Prostate gland (tissue), 2 donors: ENCODE measurements around the gene GADL1. TPM values are rescaled to one million over a fixed set of nuclear protein-coding genes. Genes with fewer than 3 reads are reported as not detected.

Source experiments
- DNase-seq: peaks from one replicate; pipeline ENCODE4 v3.0.0-alpha.2; 2019; ENCODE audit warnings: low spot score
- H3K27ac ChIP-seq, 2 donors: fragments of 200-600 bp; sonication (generic); 2 replicates each; pipeline ENCODE4 v1.5.1; 2017 to 2019
- H3K27me3 ChIP-seq: fragments of 200-600 bp; sonication (generic); replicated peaks from 2 replicates; pipeline ENCODE4 v1.5.1; 2019; ENCODE audit not compliant: insufficient read depth
- H3K36me3 ChIP-seq, 2 donors: fragments of 200-600 bp; sonication (generic); 1 replicate in 1 of 2; 2 replicates in 1 of 2; pipeline versions ENCODE4 v1.5.1 to v1.8.1; 2017 to 2019
- H3K4me1 ChIP-seq: fragments of 200-600 bp; sonication (generic); replicated peaks from 2 replicates; pipeline ENCODE4 v1.5.1; 2019
- H3K4me3 ChIP-seq, 2 donors: fragments of 200-600 bp; sonication (generic); 2 replicates each; pipeline ENCODE4 v1.5.1; 2017 to 2019
- H3K9me3 ChIP-seq: fragments of 200-600 bp; sonication (generic); 2 replicates; pipeline ENCODE4 v1.5.1; 2017
- POLR2A ChIP-seq: fragments of 450-650 bp; IDR thresholded peaks from one replicate; pipeline ENCODE4 v1.6.1; 2016; ENCODE audit warnings: antibody characterized with exemption, mild to moderate bottlenecking
- POLR2AphosphoS5 ChIP-seq: sonication (generic); formaldehyde crosslinking; IDR thresholded peaks from one replicate; pipeline ENCODE4 v1.6.1; 2017; ENCODE audit warnings: antibody characterized with exemption
- WGBS: methylation state at CpG from one replicate; pipeline ENCODE4 v1.1.5; 2018; 5-methylcytosine and 5-hydroxymethylcytosine counted together
- intact Hi-C: fragments of 100-400 bp; cut with DNase I; formaldehyde crosslinking; loops from one replicate; pipeline ENCODE4 v1.14.2; 2022
- total RNA-seq, 2 donors: library from RNA; depleted of rRNA; stranded (reverse); fragments of >200 nt; gene quantifications; one replicate each; pipeline ENCODE4 v1.1.0, GENCODE V29; 2016
- TF ChIP-seq, protein P1 (sequence below), 4 experiments: fragments of 200-600 bp in 2 of 4; fragments of 450-650 bp in 2 of 4; sonication (generic) in 2 of 4; IDR thresholded peaks; 1 replicate in 3 of 4; 2 replicates in 1 of 4; pipeline ENCODE4 v1.5.1; 2016 to 2019; ENCODE audit warnings: antibody characterized with exemption in 4 of 4, mild to moderate bottlenecking in 2 of 4, moderate library complexity in 2 of 4

Gene GADL1
- total RNA-seq, 2 donors from 2014 or later: not detected

GRCh38 chr3:30686799-30687198 is 207.7 kb downstream of the GADL1 start:
- TF ChIP-seq POLR2A: no peak
- TF ChIP-seq, protein P1, sequence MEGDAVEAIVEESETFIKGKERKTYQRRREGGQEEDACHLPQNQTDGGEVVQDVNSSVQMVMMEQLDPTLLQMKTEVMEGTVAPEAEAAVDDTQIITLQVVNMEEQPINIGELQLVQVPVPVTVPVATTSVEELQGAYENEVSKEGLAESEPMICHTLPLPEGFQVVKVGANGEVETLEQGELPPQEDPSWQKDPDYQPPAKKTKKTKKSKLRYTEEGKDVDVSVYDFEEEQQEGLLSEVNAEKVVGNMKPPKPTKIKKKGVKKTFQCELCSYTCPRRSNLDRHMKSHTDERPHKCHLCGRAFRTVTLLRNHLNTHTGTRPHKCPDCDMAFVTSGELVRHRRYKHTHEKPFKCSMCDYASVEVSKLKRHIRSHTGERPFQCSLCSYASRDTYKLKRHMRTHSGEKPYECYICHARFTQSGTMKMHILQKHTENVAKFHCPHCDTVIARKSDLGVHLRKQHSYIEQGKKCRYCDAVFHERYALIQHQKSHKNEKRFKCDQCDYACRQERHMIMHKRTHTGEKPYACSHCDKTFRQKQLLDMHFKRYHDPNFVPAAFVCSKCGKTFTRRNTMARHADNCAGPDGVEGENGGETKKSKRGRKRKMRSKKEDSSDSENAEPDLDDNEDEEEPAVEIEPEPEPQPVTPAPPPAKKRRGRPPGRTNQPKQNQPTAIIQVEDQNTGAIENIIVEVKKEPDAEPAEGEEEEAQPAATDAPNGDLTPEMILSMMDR (IDR thresholded peaks at IDR 0.05): no peak
- TF ChIP-seq POLR2AphosphoS5: no peak
- Histone ChIP-seq H3K4me1 (peaks cover 9% of the 10 kb centered on the region), H3K27me3 (no peaks in the 10 kb centered on the region), H3K27ac (no peak overlapping the region), H3K4me3 (no peak overlapping the region), H3K36me3 (no peaks in the 10 kb centered on the region), H3K9me3 (no peaks in the 10 kb centered on the region)
- intact Hi-C loops: no loop called here
- WGBS: 97% methylated on average over 2 of the region's 2 CpGs
- DNase-seq: no peak

DNA sequence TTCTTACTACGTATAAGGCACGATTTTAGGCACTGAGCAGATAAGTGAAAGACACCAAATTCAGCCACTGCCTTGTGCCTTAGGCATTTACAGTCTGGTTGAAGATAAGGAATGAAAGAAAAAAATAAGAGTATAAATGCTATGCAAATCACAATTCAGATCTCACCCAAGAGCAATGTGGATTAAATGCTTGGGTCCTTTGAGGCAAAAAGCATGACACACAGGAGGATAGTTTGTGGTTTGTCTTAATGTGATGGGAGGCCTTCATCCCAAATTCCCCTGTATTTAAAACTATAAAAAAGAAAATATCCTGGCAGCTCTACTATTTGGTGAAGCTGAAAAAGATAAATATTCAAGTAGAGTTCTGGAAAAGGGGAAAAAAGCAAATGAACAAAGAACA is 208.3 kb downstream of the GADL1 start:
- H3K36me3 ChIP-seq: no peaks in the 10 kb centered on the region
- DNase-seq: no peak
- H3K4me1 ChIP-seq: peaks cover 9% of the 10 kb centered on the region
- no peak for TF ChIP-seq POLR2AphosphoS5
- TF ChIP-seq, protein P1 (IDR thresholded peaks at IDR 0.05): no peak
- no peak for TF ChIP-seq POLR2A
- WGBS: 89% methylated on average over 2 of the region's 2 CpGs
- H3K27ac ChIP-seq: no peak overlapping the region
- no peaks in the 10 kb centered on the region for H3K27me3 ChIP-seq
- H3K4me3 ChIP-seq: no peak overlapping the region
- H3K9me3 ChIP-seq: no peaks in the 10 kb centered on the region
- intact Hi-C loops: no loop called here

DNA sequence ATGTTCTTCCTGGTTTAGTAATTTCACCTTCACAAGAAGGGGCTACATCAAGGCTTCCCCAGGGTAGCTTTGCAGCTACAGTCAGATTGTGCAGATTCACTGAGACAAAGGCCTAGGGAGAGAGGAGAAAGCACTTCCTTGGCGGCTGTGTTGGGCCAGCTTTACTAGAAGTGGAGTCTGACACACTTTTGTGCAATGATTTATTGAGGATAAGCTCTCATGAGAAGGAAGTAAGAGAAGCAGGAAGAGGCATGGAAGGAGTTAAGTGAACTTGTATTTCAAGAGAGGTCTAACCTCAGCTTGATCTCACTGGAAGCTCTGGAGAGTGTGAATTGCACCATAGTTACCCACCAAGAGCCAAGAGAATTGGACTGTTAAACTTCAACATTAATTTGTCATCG is 209.2 kb downstream of the GADL1 start:
- Histone ChIP-seq H3K9me3 (no peaks in the 10 kb centered on the region), H3K27me3 (no peaks in the 10 kb centered on the region), H3K36me3 (no peaks in the 10 kb centered on the region), H3K4me1 (peaks cover 9% of the 10 kb centered on the region), H3K27ac (no peak overlapping the region), H3K4me3 (no peak overlapping the region)
- intact Hi-C loops: no loop called here
- WGBS: 96% methylated on average over 2 of the region's 2 CpGs
- TF ChIP-seq POLR2AphosphoS5 (no peak), POLR2A (no peak)
- TF ChIP-seq, protein P1 (IDR thresholded peaks at IDR 0.05): no peak
- no peak for DNase-seq

DNA sequence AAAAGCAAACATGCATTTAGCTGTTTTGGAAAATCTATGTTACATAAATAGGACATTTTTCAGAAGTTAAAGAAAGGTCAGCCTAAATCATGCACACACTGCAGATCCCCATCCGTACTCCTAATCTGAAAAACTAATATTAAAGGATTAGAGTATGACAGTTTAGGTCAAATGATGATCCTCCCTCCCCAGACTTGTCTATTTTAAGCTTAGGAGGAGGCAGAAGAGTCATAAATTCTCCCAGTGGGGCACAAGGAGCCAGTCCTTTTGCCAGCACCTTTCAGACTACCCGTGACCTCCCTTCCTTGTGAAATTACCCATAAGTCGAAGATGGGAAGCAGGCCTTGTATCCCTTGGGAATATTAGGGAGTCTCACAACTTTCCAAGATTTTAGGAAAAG is 210.1 kb downstream of the GADL1 start:
- Histone ChIP-seq H3K27ac (no peak overlapping the region), H3K4me1 (peaks cover 9% of the 10 kb centered on the region), H3K27me3 (no peaks in the 10 kb centered on the region), H3K9me3 (no peaks in the 10 kb centered on the region), H3K36me3 (no peaks in the 10 kb centered on the region), H3K4me3 (no peak overlapping the region)
- no peak for DNase-seq
- TF ChIP-seq POLR2A (no peak), POLR2AphosphoS5 (no peak)
- TF ChIP-seq, protein P1 (IDR thresholded peaks at IDR 0.05): no peak
- WGBS: 74% methylated on average over 3 of the region's 3 CpGs
- intact Hi-C loops: loop anchor here (5.0 kb wide), 1 partner anchor 242 kb away; no protein-coding TSS in a partner anchor

DNA sequence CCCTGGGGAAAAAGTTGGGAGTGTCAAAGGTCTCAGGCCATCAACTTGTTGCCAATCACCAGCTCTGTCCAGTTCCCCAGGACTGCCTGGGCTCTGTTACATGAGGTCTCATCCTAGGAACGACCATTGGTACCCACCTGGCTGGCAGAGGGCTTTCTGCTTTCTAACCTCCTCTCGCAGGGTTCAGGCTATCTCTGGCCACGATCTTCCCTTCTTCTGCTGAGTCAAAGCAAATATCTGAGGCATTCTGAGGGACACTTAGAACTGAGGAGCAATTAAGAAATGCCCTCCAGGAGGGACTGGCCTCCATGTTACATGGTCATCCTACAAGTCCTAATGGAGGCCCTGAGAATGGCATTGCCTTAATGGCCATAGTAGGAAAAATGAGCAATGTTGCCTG is 210.7 kb downstream of the GADL1 start:
- no peak overlapping the region for H3K27ac ChIP-seq
- peaks cover 4% of the 10 kb centered on the region for H3K4me1 ChIP-seq
- no peak for DNase-seq
- H3K27me3 ChIP-seq: no peaks in the 10 kb centered on the region
- H3K4me3 ChIP-seq: no peak overlapping the region
- 72% methylated on average over 3 of the region's 3 CpGs for WGBS
- TF ChIP-seq POLR2AphosphoS5 (no peak), POLR2A (no peak)
- TF ChIP-seq, protein P1 (IDR thresholded peaks at IDR 0.05): no peak
- no peaks in the 10 kb centered on the region for H3K9me3 ChIP-seq
- intact Hi-C loops: loop anchor here (5.0 kb wide), 1 partner anchor 241 kb away; no protein-coding TSS in a partner anchor
- H3K36me3 ChIP-seq: no peaks in the 10 kb centered on the region
